Breast epithelium (tissue), 4 donors: ENCODE measurements around the gene SEMA3F. TPM values are rescaled to one million over a fixed set of nuclear protein-coding genes. Genes with fewer than 3 reads are reported as not detected.

Experiments used
- DNase-seq, 2 donors: peaks; one replicate each; pipeline ENCODE4 v3.0.0-alpha.2; 2019; ENCODE audit warnings: low spot score in 2 of 2
- H3K27ac ChIP-seq, 2 donors: fragments of 200-600 bp; sonication (generic) in 1 of 2; one replicate each; pipeline ENCODE4 v1.5.1; 2016 to 2019; ENCODE audit warnings: mild to moderate bottlenecking in 1 of 2
- H3K27me3 ChIP-seq, 2 donors: fragments of 200-600 bp; sonication (generic) in 1 of 2; one replicate each; pipeline versions ENCODE4 v1.5.1 to v1.6.0; 2017 to 2019; ENCODE audit warnings: control low read depth in 1 of 2, mild to moderate bottlenecking in 1 of 2
- H3K36me3 ChIP-seq: fragments of 200-600 bp; one replicate; pipeline ENCODE4 v1.5.1; 2019
- H3K4me1 ChIP-seq, 2 donors: fragments of 200-600 bp; sonication (generic); one replicate each; pipeline ENCODE4 v1.5.1; 2016 to 2019; ENCODE audit warnings: control low read depth in 1 of 2
- H3K4me3 ChIP-seq, 3 donors: fragments of 200-600 bp; sonication (generic); 1 replicate in 2 of 3; 2 replicates in 1 of 3; pipeline ENCODE4 v1.5.1; 2016 to 2019; ENCODE audit warnings: mild to moderate bottlenecking in 3 of 3, moderate library complexity in 2 of 3
- H3K9me3 ChIP-seq, 2 donors: fragments of 200-600 bp; sonication (generic) in 1 of 2; one replicate each; pipeline ENCODE4 v1.5.1; 2016 to 2019; ENCODE audit warnings: control low read depth in 1 of 2
- CTCF ChIP-seq, 3 donors: fragments of 450-650 bp; IDR thresholded peaks; one replicate each; pipeline ENCODE4 v1.5.1; 2016 to 2017; ENCODE audit warnings: antibody characterized with exemption in 3 of 3, mild to moderate bottlenecking in 3 of 3, moderate library complexity in 3 of 3
- POLR2A ChIP-seq: fragments of 450-650 bp; IDR thresholded peaks from one replicate; pipeline ENCODE4 v1.6.1; 2016; ENCODE audit warnings: antibody characterized with exemption, mild to moderate bottlenecking, moderate library complexity
- POLR2AphosphoS5 ChIP-seq, 3 donors: sonication (generic); formaldehyde crosslinking; IDR thresholded peaks; one replicate each; pipeline ENCODE4 v1.6.1; 2017; ENCODE audit warnings: antibody characterized with exemption in 3 of 3
- intact Hi-C: fragments of 100-400 bp; cut with DNase I; formaldehyde crosslinking; loops from one replicate; pipeline ENCODE4 v1.15.1; 2023; ENCODE audit warnings: low total_unique reads
- total RNA-seq, 3 donors: library from RNA; depleted of rRNA; stranded (reverse); fragments of >200 nt; gene quantifications; one replicate each; pipeline ENCODE4 v1.1.0, GENCODE V29; 2016

The SEMA3F gene
- total RNA-seq, 3 donors from 2014 or later: 7.7 to 49.8 (median 26.9) TPM

- Histone ChIP-seq H3K9me3 (no peaks in the 10 kb centered on the region), H3K27ac (no peak overlapping the region), H3K4me3 (no peak overlapping the region), H3K27me3 (no peaks in the 10 kb centered on the region), H3K36me3 (no peaks in the 10 kb centered on the region), H3K4me1 (no peaks in the 10 kb centered on the region)
- intact Hi-C loops: no loop called here
- no peak for TF ChIP-seq CTCF (IDR thresholded peaks at IDR 0.05)
- TF ChIP-seq POLR2AphosphoS5 (IDR thresholded peaks at IDR 0.05): no peak
- DNase-seq: no peak
Measured at GRCh38 chr3:50174517-50174895, 19.4 kb downstream of the SEMA3F start.

GRCh38 chr3:50174947-50175524, 19.9 kb downstream of the SEMA3F start:
- H3K27me3 ChIP-seq: no peaks in the 10 kb centered on the region
- H3K4me3 ChIP-seq: no peak overlapping the region
- DNase-seq: no peak
- H3K9me3 ChIP-seq: no peaks in the 10 kb centered on the region
- intact Hi-C loops: no loop called here
- H3K36me3 ChIP-seq: no peaks in the 10 kb centered on the region
- H3K4me1 ChIP-seq: no peaks in the 10 kb centered on the region
- no peak overlapping the region for H3K27ac ChIP-seq
- TF ChIP-seq CTCF (IDR thresholded peaks at IDR 0.05) (no peak), POLR2AphosphoS5 (IDR thresholded peaks at IDR 0.05) (no peak), POLR2A (no peak)

GRCh38 chr3:50177346-50177745, 22.2 kb downstream of the SEMA3F start:
- Histone ChIP-seq H3K27ac (no peak overlapping the region), H3K4me1 (no peaks in the 10 kb centered on the region), H3K4me3 (no peak overlapping the region), H3K36me3 (no peaks in the 10 kb centered on the region), H3K9me3 (no peaks in the 10 kb centered on the region), H3K27me3 (no peaks in the 10 kb centered on the region)
- intact Hi-C loops: no loop called here
- no peak for TF ChIP-seq CTCF (IDR thresholded peaks at IDR 0.05)
- TF ChIP-seq POLR2AphosphoS5 (IDR thresholded peaks at IDR 0.05): no peak
- DNase-seq: no peak

GRCh38 chr3:50179710-50180109, 24.6 kb downstream of the SEMA3F start:
- TF ChIP-seq POLR2A (no peak), CTCF (IDR thresholded peaks at IDR 0.05) (no peak), POLR2AphosphoS5 (IDR thresholded peaks at IDR 0.05) (no peak)
- Histone ChIP-seq H3K36me3 (no peaks in the 10 kb centered on the region), H3K27me3 (no peaks in the 10 kb centered on the region), H3K9me3 (no peaks in the 10 kb centered on the region), H3K27ac (no peak overlapping the region), H3K4me3 (no peak overlapping the region), H3K4me1 (peaks cover 0 to 4% of the 10 kb centered on the region in 2 donors)
- DNase-seq: no peak
- intact Hi-C loops: loop anchor here (10.0 kb wide), 1 partner anchor 55 kb away; no protein-coding TSS in a partner anchor

- TF ChIP-seq CTCF (IDR thresholded peaks at IDR 0.05) (no peak), POLR2A (no peak), POLR2AphosphoS5 (IDR thresholded peaks at IDR 0.05) (no peak)
- H3K9me3 ChIP-seq: no peaks in the 10 kb centered on the region
- no peak for DNase-seq
- intact Hi-C loops: loop anchor here (10.0 kb wide), 1 partner anchor 57 kb away; no protein-coding TSS in a partner anchor
- H3K27ac ChIP-seq: no peak overlapping the region
- no peaks in the 10 kb centered on the region for H3K27me3 ChIP-seq
- H3K36me3 ChIP-seq: no peaks in the 10 kb centered on the region
- no peak overlapping the region for H3K4me3 ChIP-seq
- H3K4me1 ChIP-seq: peaks cover 0 to 5% of the 10 kb centered on the region in 2 donors
Measured at GRCh38 chr3:50181985-50182384, 26.9 kb downstream of the SEMA3F start.
